SIG-M5 treated with dmso at 0.1 percent for 504 hours (cell line): ENCODE measurements around the gene TESK2.
A peak's percentile ranks its signal among the peaks of the same experiment; 100 is the strongest.
"Not testable (repeated sequence)": the region's sequence is repeated elsewhere in the genome, so short reads cannot be mapped to it uniquely, and the experiment has no call there.

Experiments
- DNase-seq: peaks from one replicate; lab custom pipeline; 2025; ENCODE audit not compliant: unreplicated experiment; lab: John Stamatoyannopoulos, UW

Gene TESK2

GRCh38 chr1:45379524-45379923 lies 111.4 kb downstream of the TESK2 start:
- DNase-seq, result no peak

DNA sequence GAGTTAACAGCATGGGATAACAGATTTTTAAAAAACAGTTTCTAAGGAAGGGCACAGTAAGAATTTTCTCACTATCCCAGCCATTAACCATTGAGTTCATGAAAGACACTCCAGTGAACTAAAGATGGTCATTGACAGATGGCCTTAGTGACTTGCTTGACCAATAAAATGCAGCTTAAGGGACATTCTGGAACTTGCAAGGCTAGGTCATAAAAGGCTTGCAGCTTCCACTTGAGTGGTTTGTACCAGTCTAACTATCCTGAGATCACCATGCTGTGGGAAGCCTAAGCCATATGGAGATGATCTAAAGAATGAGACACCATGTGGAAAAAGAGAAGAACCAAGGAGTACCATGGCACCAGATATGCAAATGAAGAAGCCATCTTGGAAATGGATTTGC lies 112.8 kb downstream of the TESK2 start:
- DNase-seq, result no peak

- DNase-seq, result no peak
Measured at GRCh38 chr1:45375104-45376090, 115.6 kb downstream of the TESK2 start.

GRCh38 chr1:45373573-45373972 lies 117.4 kb downstream of the TESK2 start:
- DNase-seq, result no peak

DNA sequence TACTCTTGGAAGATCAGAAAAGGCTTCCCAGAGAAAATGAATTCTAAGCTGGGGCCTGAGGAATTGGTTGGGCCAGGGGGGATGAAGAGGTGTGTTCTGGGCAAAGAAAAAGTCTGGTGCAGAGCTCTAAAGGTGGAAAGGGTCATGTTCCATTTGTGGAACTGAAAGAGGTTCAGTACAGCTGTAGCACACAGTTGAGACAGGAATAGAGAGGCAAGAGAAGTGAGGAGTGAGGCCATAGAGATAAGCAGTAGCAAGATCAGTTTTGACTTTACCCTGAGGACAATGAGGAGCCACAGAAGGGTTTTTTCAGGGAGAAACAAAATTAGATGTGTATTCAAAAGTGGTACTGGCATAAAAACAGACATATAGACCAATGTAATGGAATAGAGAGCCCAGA lies 120.4 kb downstream of the TESK2 start:
- no peak for DNase-seq

DNA sequence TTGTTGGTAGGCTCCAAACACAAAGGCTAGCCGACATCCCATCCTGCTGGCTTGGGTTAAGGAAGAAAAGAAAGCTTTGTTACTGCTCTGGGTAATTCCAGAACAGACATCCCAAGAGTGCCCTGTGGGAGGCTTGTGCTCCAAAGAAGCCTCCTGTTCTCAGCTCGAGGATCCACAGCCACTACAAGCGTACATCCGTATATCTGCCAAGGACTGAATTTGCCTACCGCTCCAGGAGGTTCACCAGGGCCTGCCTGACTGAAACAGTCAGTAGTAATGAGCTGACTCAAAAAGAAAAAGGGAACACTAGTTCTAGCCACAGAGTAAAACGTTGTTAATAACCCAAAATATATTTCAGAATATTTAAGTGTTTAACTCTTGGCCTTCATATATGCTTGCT lies 125.9 kb downstream of the TESK2 start:
- no peak for DNase-seq

- no peak for DNase-seq
Measured at GRCh38 chr1:45364294-45364693, 126.7 kb downstream of the TESK2 start.

DNA sequence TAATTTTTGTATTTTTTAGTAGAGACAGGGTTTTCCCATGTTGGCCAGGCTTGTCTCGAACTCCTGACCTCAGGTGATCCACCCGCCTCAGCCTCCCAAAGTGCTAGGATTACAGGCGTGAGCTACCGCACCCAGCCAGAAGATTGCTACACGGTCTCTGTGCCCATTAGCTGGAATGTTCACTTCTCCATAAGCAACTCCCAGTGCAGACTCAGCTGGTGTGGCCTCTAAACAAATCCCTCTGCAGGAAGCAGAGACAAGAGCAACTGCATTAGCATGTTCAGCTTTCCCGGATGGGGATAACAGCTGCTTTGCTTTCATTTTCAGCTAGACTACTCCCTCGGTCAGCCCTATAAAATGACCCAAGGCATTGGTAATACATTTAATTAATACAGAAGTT lies 130.0 kb downstream of the TESK2 start:
- DNase-seq, result not testable (repeated sequence)

GRCh38 chr1:45359882-45360513 lies 131.0 kb downstream of the TESK2 start:
- DNase-seq, result peak; percentile 65

- DNase-seq, result no peak
Measured at GRCh38 chr1:45356186-45356585, 134.8 kb downstream of the TESK2 start.

- DNase-seq, result no peak
Measured at GRCh38 chr1:45355683-45356082, 135.3 kb downstream of the TESK2 start.

- no peak for DNase-seq
Measured at GRCh38 chr1:45354838-45355237, 136.1 kb downstream of the TESK2 start.

DNA sequence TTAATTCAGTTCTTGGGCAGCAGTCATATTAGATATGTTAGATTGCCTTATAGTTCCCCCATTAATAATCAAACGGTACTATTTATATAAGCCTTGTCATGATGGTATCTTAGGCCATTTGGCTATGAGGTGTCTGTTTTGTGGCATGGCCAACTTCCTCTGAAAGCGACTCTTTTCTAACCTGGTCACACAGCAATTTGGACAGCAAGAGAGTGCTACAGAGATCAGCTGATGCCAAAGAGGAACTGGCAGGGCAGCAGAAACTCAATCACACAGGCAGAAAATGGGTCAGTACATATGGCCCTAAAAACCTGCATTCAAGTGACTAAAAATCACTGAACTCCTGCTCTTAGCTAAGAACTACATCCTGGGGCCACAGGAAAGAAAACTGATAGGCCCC lies 137.3 kb downstream of the TESK2 start:
- DNase-seq, result no peak

DNA sequence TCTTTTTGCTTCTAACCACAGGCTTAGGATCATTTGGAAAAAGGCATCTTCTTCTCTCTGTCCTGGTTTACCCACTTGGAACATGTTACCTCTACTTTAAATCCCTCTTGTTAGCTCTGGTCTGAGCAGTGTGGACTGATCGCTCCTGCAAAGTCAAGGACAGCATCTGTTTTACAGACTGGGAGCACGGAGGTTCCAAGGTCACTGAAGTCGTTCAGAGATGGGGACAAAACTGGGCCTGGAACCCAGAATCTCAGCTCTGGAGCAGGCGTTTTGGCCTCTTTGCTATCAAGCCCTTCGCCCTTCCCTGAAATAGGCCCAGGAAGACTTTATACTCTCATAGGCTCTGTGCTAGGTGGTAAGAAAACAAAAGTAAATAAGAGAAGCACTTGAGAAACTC lies 139.5 kb downstream of the TESK2 start:
- DNase-seq, result no peak

DNA sequence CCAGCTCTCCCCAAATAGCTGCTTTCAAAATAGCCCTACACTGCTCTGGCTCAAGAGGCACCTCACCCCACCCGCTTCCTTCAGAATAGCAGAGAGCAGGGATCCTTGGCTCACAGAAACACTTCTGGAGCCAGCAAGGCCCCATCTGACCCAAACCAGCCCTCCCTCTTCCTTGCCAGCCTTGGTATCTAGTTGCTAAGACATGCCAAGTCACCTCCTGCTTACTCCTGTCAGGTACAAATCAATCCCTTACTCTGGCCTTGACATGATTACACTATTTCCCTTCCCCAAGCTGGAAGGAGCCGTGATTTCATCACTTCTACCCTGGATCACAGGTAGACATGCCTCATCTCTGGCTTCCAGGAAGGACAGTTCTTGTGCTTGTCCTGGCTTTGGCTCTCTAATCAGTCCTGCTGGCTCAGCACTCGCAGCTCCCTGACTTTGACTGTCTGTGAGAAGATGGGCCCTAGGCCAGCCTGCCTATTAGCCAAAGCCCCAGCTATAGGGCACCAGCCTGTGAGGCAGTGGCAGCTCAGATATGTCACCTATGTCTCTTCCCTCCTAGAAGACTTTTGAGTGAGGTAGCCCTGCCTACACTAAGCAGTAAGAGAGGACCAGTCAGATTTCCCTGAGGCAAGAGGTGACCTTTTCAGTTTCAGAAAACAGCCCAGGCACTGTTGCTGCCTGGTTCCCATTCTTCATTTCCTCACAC lies 141.8 kb downstream of the TESK2 start:
- no peak for DNase-seq

DNA sequence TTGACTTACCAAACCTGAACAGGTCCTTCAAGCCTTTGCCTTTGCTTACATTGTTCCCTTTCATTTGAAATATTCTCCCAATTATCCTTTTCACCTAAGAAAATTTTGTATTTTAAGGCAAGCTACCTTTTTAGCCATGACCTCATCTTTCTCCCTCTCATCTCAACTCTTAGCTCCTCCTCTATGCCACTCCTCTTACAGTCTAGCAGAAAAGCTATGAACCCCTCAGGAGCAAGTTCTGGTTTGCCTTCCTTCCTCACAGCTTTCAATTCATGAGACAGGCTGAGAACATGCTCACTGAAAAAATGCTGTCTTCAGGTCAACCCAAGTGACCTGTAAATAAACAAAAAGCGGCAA lies 142.4 kb downstream of the TESK2 start:
- no peak for DNase-seq

DNA sequence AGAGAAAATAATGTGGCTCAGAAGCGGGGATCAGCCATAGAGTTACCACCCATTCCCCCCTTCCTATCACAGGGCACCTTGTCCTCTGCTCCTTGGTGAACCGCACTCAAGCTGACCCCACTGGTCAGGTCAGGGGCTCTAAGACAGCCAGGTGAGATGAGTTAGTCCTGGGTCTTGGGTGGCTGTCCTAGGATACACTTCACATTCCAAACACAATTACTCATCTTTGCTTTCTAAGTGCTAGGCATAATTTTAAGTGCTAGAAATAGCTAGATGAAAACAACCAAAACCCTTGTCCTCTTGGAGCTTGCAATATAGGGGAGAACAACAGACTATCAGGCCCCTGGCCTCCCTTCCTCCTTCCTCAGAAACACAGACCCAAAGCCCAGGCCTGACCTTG lies 142.9 kb downstream of the TESK2 start:
- no peak for DNase-seq

DNA sequence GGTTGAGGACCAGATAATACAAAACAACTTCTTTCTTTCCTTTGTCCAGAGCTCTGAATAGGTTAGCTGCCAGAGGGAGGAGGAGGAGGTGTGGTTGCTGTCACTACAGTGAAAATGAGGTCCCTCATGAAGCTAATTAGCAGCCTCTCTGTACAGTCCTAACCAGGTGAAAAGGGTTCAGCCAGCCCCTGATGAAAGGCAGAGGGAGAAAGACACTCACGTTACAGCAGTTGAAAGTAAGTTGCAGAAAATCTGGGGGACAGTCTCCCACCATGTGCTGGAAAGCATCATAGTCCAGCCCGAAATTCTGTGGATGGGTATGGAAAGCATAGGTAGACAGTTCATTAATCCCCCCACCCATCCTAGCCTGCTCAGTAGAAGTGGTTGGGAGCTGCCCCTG lies 144.5 kb downstream of the TESK2 start:
- DNase-seq, result no peak

DNA sequence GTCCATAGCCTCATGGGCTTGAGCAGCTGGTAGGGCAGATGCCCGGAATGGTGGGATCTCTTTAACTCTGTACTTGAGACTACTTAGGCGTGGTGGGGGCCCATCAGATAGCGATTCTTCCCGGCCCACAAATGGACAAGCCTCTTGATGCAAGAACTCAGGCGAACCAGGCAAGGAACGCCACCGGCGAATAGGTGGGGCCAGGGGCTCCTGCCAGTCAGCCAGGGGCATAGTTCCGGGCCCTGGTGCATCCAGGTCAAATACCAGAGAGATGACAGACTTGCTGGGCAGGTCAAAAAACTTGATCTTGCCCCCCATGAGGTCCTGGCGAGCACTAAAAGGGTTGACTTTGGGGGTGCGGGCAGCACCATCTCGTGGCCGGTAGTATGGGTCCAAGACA lies 145.9 kb downstream of the TESK2 start:
- DNase-seq, result no peak

GRCh38 chr1:45344499-45344898 lies 146.5 kb downstream of the TESK2 start:
- DNase-seq, result no peak

DNA sequence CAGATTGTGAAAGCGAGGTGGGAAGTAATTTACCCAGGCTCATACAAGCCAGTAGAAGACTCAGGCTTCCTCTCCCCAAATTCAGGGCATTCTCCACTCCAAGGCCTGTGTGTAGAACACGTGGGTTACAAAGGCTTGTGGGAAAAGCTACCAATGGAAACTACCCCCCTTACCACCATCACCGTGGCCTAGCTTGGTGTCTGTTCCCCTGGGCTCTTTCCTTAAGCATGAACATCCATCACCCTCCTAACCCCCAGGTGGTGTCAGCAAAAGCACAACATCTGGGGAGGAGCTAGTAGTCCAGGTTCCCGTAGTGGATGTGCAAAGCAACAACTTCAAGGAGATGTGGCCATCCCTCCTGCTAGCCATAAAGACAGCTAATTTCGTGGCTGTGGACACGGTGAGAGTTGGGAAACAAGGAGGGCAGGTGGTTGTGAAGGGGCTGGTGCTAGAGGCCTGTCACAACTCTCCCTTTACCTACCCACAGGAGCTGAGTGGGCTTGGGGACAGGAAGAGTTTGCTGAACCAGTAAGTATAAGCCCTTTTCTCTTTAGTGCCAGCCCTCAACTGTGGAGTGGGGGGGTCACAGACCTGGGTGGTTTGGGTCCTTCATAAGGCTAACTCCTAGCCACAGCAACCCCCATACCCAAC lies 150.0 kb downstream of the TESK2 start:
- no peak for DNase-seq
